HepG2 (cell line): ENCODE data around the gene GHRH.

Experiments used
- BRCA1 ChIP-seq: sonication (generic); formaldehyde crosslinking; IDR thresholded peaks from 2 replicates; pipeline ENCODE4 v1.4.0; 2020; ENCODE audit warnings: missing genetic modification reagents
- CTCF ChIP-seq: sonication (generic); formaldehyde crosslinking; IDR thresholded peaks from 2 replicates; pipeline ENCODE4 v1.5.0; 2020; ENCODE audit warnings: mild to moderate bottlenecking, missing genetic modification reagents, moderate library complexity
- EP300 ChIP-seq, 3 experiments: sonication (generic) in 1 of 3; formaldehyde crosslinking in 1 of 3; IDR thresholded peaks; 2 replicates each; pipeline versions ENCODE4 v1.5.1 to v1.6.1; 2011 to 2020; ENCODE audit warnings: low read depth in 2 of 3, low read length in 2 of 3, borderline replicate concordance in 1 of 3, improper control_type of control experiment in 1 of 3, mild to moderate bottlenecking in 1 of 3, missing genetic modification reagents in 1 of 3, moderate library complexity in 1 of 3
- KDM1A ChIP-seq: IDR thresholded peaks from 2 replicates; pipeline ENCODE4 v1.6.1; 2016; ENCODE audit warnings: missing compliant biosample characterization
- POLR2A ChIP-seq, 2 experiments: IDR thresholded peaks; 2 replicates each; pipeline ENCODE4 v1.6.1; 2011; ENCODE audit warnings: low read depth in 2 of 2, low read length in 2 of 2, mild to moderate bottlenecking in 1 of 2, moderate library complexity in 1 of 2; ENCODE audit not compliant: insufficient read depth in 1 of 2
- TARDBP ChIP-seq: sonication (generic); formaldehyde crosslinking; IDR thresholded peaks from 2 replicates; pipeline ENCODE4 v1.8.0; 2022; ENCODE audit warnings: mild to moderate bottlenecking, missing genetic modification reagents
- ZBTB10 ChIP-seq: sonication (generic); formaldehyde crosslinking; IDR thresholded peaks from 2 replicates; pipeline ENCODE4 v1.4.0; 2020; ENCODE audit warnings: missing genetic modification reagents, borderline replicate concordance
- ZBTB21 ChIP-seq: sonication (generic); formaldehyde crosslinking; IDR thresholded peaks from 2 replicates; pipeline ENCODE4 v1.4.0; 2020; ENCODE audit warnings: missing genetic modification reagents
- ZBTB40 ChIP-seq, 2 experiments: fragments of 450-650 bp in 1 of 2; sonication (generic) in 1 of 2; formaldehyde crosslinking in 1 of 2; IDR thresholded peaks; 2 replicates each; pipeline versions ENCODE4 v1.6.1 to v1.8.0; 2016 to 2022; ENCODE audit warnings: antibody characterized with exemption in 1 of 2, mild to moderate bottlenecking in 1 of 2, missing genetic modification reagents in 1 of 2
- ZFP36 ChIP-seq: fragments of 150-350 bp; IDR thresholded peaks from 2 replicates; pipeline ENCODE4 v1.6.1; 2018; ENCODE audit warnings: borderline replicate concordance, low read length, low read depth; ENCODE audit not compliant: partially characterized antibody

GRCh38 chr20:37228656-37229055, 33.0 kb downstream of the GHRH start:
- TF ChIP-seq CTCF (CRISPR knock-in tag): no peak
- no peak for TF ChIP-seq KDM1A (CRISPR knock-in tag)
- TF ChIP-seq ZBTB10 (CRISPR knock-in tag): no peak
- TF ChIP-seq EP300 (IDR thresholded peaks at IDR 0.05; ENCODE audit: low read depth in 2 of 2, low read length in 2 of 2): no peak
- no peak for TF ChIP-seq EP300 (CRISPR knock-in tag; IDR thresholded peaks at IDR 0.05; ENCODE audit: borderline replicate concordance)
- no peak for TF ChIP-seq ZBTB21 (CRISPR knock-in tag)
- TF ChIP-seq ZFP36: no peak
- no peak for TF ChIP-seq POLR2A (IDR thresholded peaks at IDR 0.05; ENCODE audit: insufficient read depth in 1 of 2, low read depth in 2 of 2, low read length in 2 of 2)
- no peak for TF ChIP-seq TARDBP (CRISPR knock-in tag)
- no peak for TF ChIP-seq ZBTB40 (IDR thresholded peaks at IDR 0.05)
- TF ChIP-seq ZBTB40 (CRISPR knock-in tag; IDR thresholded peaks at IDR 0.05): no peak
- no peak for TF ChIP-seq BRCA1
